Nephron progenitor cell (in vitro differentiated cells): ENCODE data around the gene NCR3LG1.
A peak's percentile ranks its signal among the peaks of the same experiment; 100 is the strongest.

Source experiments
- DNase-seq: peaks from one replicate; pipeline ENCODE4 v3.0.0; 2021
- H3K27ac Mint-ChIP-seq: 2 replicates; pipeline ENCODE4 v1.8.0; 2021; ENCODE audit warnings: mild to moderate bottlenecking, moderate library complexity, mixed read lengths
- H3K27me3 Mint-ChIP-seq: 2 replicates; pipeline ENCODE4 v1.8.0; 2021; ENCODE audit warnings: mild to moderate bottlenecking, low read depth, mixed read lengths; ENCODE audit not compliant: poor library complexity
- H3K36me3 Mint-ChIP-seq: 2 replicates; pipeline ENCODE4 v1.8.0; 2021; ENCODE audit warnings: low read depth, mixed read lengths
- H3K4me1 Mint-ChIP-seq: 2 replicates; pipeline ENCODE4 v1.8.0; 2021; ENCODE audit warnings: mixed read lengths
- H3K4me3 Mint-ChIP-seq: 2 replicates; pipeline ENCODE4 v1.8.0; 2021; ENCODE audit warnings: mild to moderate bottlenecking, moderate library complexity, mixed read lengths
- H3K9me3 Mint-ChIP-seq: 2 replicates; pipeline ENCODE4 v1.8.0; 2021; ENCODE audit warnings: mild to moderate bottlenecking, moderate library complexity, mixed read lengths
- CTCF ChIP-seq: fragments of 200-600 bp; sonication (generic); IDR thresholded peaks from 2 replicates; pipeline ENCODE4 v1.5.0; 2021; ENCODE audit warnings: antibody characterized with exemption

Gene NCR3LG1

GRCh38 chr11:17402486-17402885 is 50.9 kb downstream of the NCR3LG1 start:
- no peak overlapping the region for H3K27ac Mint-ChIP-seq
- H3K36me3 Mint-ChIP-seq = no peaks in the 10 kb centered on the region
- H3K27me3 Mint-ChIP-seq = peaks cover 21% of the 10 kb centered on the region
- H3K4me3 Mint-ChIP-seq = no peak overlapping the region
- H3K4me1 Mint-ChIP-seq = peaks cover 29% of the 10 kb centered on the region
- TF ChIP-seq CTCF = no peak
- H3K9me3 Mint-ChIP-seq = no peaks in the 10 kb centered on the region
- no peak for DNase-seq

GRCh38 chr11:17403980-17404759 is 52.6 kb downstream of the NCR3LG1 start:
- no peak overlapping the region for H3K27ac Mint-ChIP-seq
- H3K36me3 Mint-ChIP-seq = no peaks in the 10 kb centered on the region
- no peak for TF ChIP-seq CTCF
- H3K4me1 Mint-ChIP-seq = peaks cover 30% of the 10 kb centered on the region
- no peak for DNase-seq
- no peak overlapping the region for H3K4me3 Mint-ChIP-seq
- no peaks in the 10 kb centered on the region for H3K9me3 Mint-ChIP-seq
- peaks cover 23% of the 10 kb centered on the region for H3K27me3 Mint-ChIP-seq

- Mint-ChIP-seq H3K27ac (peak overlapping the region; percentile 89), H3K36me3 (no peaks in the 10 kb centered on the region), H3K4me3 (no peak overlapping the region), H3K9me3 (no peaks in the 10 kb centered on the region), H3K27me3 (peaks cover 19% of the 10 kb centered on the region), H3K4me1 (peaks cover 24% of the 10 kb centered on the region)
- peak; percentile 37 for DNase-seq
- TF ChIP-seq CTCF = peak; percentile 20
Measured at GRCh38 chr11:17405232-17406005, 53.8 kb downstream of the NCR3LG1 start.

GRCh38 chr11:17406082-17406817 is 54.6 kb downstream of the NCR3LG1 start:
- Mint-ChIP-seq H3K4me3 (no peak overlapping the region), H3K27me3 (peaks cover 18% of the 10 kb centered on the region), H3K27ac (peak overlapping the region; percentile 89), H3K9me3 (no peaks in the 10 kb centered on the region), H3K4me1 (peaks cover 24% of the 10 kb centered on the region), H3K36me3 (no peaks in the 10 kb centered on the region)
- no peak for TF ChIP-seq CTCF
- no peak for DNase-seq

GRCh38 chr11:17406818-17407149 is 55.2 kb downstream of the NCR3LG1 start:
- Mint-ChIP-seq H3K27me3 (peaks cover 23% of the 10 kb centered on the region), H3K36me3 (no peaks in the 10 kb centered on the region), H3K9me3 (no peaks in the 10 kb centered on the region), H3K27ac (no peak overlapping the region), H3K4me3 (no peak overlapping the region), H3K4me1 (peaks cover 24% of the 10 kb centered on the region)
- DNase-seq = no peak
- TF ChIP-seq CTCF = no peak
